Thyroid gland (tissue), 4 donors: Measurements from ENCODE around the gene CRIM1. TPM values are rescaled to one million over a fixed set of nuclear protein-coding genes. Genes with fewer than 3 reads are reported as not detected.

Experiments
- DNase-seq, 2 donors: peaks; one replicate each; pipeline ENCODE4 v3.0.0-alpha.2; 2019
- H3K27ac ChIP-seq, 3 donors: fragments of 200-600 bp; sonication (generic); 1 replicate in 2 of 3; 2 replicates in 1 of 3; pipeline ENCODE4 v1.5.1; 2016 to 2019; ENCODE audit warnings: mild to moderate bottlenecking in 1 of 3, moderate library complexity in 1 of 3
- H3K27me3 ChIP-seq: fragments of 200-600 bp; sonication (generic); one replicate; pipeline ENCODE4 v1.5.1; 2019
- H3K36me3 ChIP-seq, 2 donors: fragments of 200-600 bp; sonication (generic); one replicate each; pipeline ENCODE4 v1.5.1; 2016 to 2019
- H3K4me1 ChIP-seq, 2 donors: fragments of 200-600 bp; sonication (generic); one replicate each; pipeline ENCODE4 v1.5.1; 2017 to 2019
- H3K4me3 ChIP-seq, 3 donors: fragments of 200-600 bp; sonication (generic); replicated peaks in 1 of 3; 1 replicate in 2 of 3; 2 replicates in 1 of 3; pipeline ENCODE4 v1.5.1; 2016; ENCODE audit warnings: mild to moderate bottlenecking in 1 of 3
- H3K9me3 ChIP-seq: fragments of 200-600 bp; sonication (generic); one replicate; pipeline ENCODE4 v1.5.1; 2017
- POLR2A ChIP-seq, 2 donors: fragments of 450-650 bp; IDR thresholded peaks; one replicate each; pipeline ENCODE4 v1.6.1; 2017; ENCODE audit warnings: antibody characterized with exemption in 2 of 2, mild to moderate bottlenecking in 2 of 2, moderate library complexity in 1 of 2
- whole genome bisulfite sequencing, 2 donors: methylation state at CpG; one replicate each; pipeline ENCODE4 v1.1.5; 2017; 5-methylcytosine and 5-hydroxymethylcytosine counted together
- intact Hi-C: fragments of 100-400 bp; cut with DNase I; formaldehyde crosslinking; loops from one replicate; pipeline ENCODE4 v1.15.1; 2023
- total RNA-seq, 4 donors: library from RNA; depleted of rRNA; stranded (reverse); fragments of >200 nt; gene quantifications; one replicate each; pipeline ENCODE4 v1.2.3, GENCODE V29; 2016
- TF ChIP-seq, protein P1 (sequence below), 6 experiments: fragments of 200-600 bp in 3 of 6; fragments of 450-650 bp in 3 of 6; sonication (generic) in 3 of 6; IDR thresholded peaks; one replicate each; pipeline ENCODE4 v1.5.1; 2016 to 2019; ENCODE audit warnings: antibody characterized with exemption in 6 of 6, mild to moderate bottlenecking in 2 of 6, inconsistent platforms in 1 of 6, moderate library complexity in 1 of 6

CRIM1 gene
- total RNA-seq, 4 donors from 2014 or later = 49.5 to 104 (median 71.5) TPM

- TF ChIP-seq POLR2A (IDR thresholded peaks at IDR 0.05) = no peak
- TF ChIP-seq, protein P1, sequence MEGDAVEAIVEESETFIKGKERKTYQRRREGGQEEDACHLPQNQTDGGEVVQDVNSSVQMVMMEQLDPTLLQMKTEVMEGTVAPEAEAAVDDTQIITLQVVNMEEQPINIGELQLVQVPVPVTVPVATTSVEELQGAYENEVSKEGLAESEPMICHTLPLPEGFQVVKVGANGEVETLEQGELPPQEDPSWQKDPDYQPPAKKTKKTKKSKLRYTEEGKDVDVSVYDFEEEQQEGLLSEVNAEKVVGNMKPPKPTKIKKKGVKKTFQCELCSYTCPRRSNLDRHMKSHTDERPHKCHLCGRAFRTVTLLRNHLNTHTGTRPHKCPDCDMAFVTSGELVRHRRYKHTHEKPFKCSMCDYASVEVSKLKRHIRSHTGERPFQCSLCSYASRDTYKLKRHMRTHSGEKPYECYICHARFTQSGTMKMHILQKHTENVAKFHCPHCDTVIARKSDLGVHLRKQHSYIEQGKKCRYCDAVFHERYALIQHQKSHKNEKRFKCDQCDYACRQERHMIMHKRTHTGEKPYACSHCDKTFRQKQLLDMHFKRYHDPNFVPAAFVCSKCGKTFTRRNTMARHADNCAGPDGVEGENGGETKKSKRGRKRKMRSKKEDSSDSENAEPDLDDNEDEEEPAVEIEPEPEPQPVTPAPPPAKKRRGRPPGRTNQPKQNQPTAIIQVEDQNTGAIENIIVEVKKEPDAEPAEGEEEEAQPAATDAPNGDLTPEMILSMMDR (IDR thresholded peaks at IDR 0.05) = no peak
- no peaks in the 10 kb centered on the region for H3K4me1 ChIP-seq
- peaks cover 7 to 42% of the 10 kb centered on the region in 2 donors for H3K36me3 ChIP-seq
- intact Hi-C loops = no loop called here
- WGBS, 2 donors = 92 to 99% methylated on average over 3 of the region's 3 CpGs
- no peak overlapping the region for H3K27ac ChIP-seq
- no peaks in the 10 kb centered on the region for H3K27me3 ChIP-seq
- H3K4me3 ChIP-seq = no peak overlapping the region
- no peaks in the 10 kb centered on the region for H3K9me3 ChIP-seq
- DNase-seq = no peak
These were observed 192.3 kb downstream of the CRIM1 start for GRCh38 chr2:36547906-36548305.

DNA sequence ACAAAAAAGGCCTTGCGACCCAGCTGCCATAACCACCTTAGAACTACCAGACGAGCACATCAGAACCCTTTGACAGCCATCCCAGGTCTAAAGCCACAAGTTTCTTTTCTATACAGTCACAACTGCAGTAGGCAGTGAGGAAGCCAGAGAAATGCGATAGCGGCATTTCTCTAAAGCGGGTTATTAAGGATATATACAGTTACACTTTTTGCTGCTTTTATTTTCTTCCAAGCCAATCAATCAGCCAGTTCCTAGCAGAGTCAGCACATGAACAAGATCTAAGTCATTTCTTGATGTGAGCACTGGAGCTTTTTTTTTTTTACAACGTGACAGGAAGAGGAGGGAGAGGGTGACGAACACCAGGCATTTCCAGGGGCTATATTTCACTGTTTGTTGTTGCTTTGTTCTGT is 193.6 kb downstream of the CRIM1 start:
- DNase-seq = no peak
- WGBS, 2 donors = 79 to 82% methylated on average over 7 of the region's 7 CpGs
- no peaks in the 10 kb centered on the region for H3K27me3 ChIP-seq
- intact Hi-C loops = no loop called here
- H3K36me3 ChIP-seq = peaks cover 7 to 42% of the 10 kb centered on the region in 2 donors
- no peak overlapping the region for H3K27ac ChIP-seq
- H3K9me3 ChIP-seq = no peaks in the 10 kb centered on the region
- no peak overlapping the region for H3K4me3 ChIP-seq
- TF ChIP-seq, protein P1 (IDR thresholded peaks at IDR 0.05) = no peak
- no peak for TF ChIP-seq POLR2A (IDR thresholded peaks at IDR 0.05)
- H3K4me1 ChIP-seq = no peaks in the 10 kb centered on the region

DNA sequence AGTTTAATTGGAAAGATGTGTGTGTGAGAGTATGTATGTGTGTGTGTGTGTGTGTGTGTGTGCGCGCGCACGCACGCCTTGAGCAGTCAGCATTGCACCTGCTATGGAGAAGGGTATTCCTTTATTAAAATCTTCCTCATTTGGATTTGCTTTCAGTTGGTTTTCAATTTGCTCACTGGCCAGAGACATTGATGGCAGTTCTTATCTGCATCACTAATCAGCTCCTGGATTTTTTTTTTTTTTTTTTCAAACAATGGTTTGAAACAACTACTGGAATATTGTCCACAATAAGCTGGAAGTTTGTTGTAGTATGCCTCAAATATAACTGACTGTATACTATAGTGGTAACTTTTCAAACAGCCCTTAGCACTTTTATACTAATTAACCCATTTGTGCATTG is 194.4 kb downstream of the CRIM1 start:
- H3K27ac ChIP-seq = no peak overlapping the region
- H3K4me3 ChIP-seq = no peak overlapping the region
- H3K4me1 ChIP-seq = no peaks in the 10 kb centered on the region
- H3K36me3 ChIP-seq = peaks cover 7 to 40% of the 10 kb centered on the region in 2 donors
- no peak for TF ChIP-seq POLR2A (IDR thresholded peaks at IDR 0.05)
- TF ChIP-seq, protein P1 (IDR thresholded peaks at IDR 0.05) = no peak
- no peaks in the 10 kb centered on the region for H3K9me3 ChIP-seq
- 97 to 98% methylated on average over 5 of the region's 5 CpGs for WGBS, 2 donors
- no peaks in the 10 kb centered on the region for H3K27me3 ChIP-seq
- no peak for DNase-seq
- intact Hi-C loops = no loop called here

DNA sequence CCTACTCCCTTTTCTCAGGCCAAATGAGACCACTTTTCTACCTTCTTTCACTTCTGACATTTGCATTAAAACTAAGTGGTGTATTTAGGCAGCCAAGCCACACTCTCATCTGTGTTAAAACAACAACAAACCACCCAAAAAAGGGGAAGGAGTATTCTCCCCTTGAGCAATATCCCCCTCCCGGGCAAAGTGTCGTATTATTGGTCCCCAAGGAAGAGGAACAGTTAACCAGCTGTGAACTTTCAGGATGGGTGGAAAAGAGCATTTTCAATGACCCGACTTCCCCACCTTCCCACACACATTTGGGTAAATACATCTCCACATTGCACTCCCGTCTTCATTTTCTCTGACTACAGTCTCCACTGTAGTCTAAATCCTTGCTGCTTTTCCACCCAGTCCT is 198.1 kb downstream of the CRIM1 start:
- peaks cover 7 to 20% of the 10 kb centered on the region in 2 donors for H3K36me3 ChIP-seq
- TF ChIP-seq, protein P1 (IDR thresholded peaks at IDR 0.05) = no peak
- TF ChIP-seq POLR2A (IDR thresholded peaks at IDR 0.05) = no peak
- H3K4me1 ChIP-seq = no peaks in the 10 kb centered on the region
- H3K27me3 ChIP-seq = no peaks in the 10 kb centered on the region
- intact Hi-C loops = no loop called here
- WGBS, 2 donors = 53 to 68% methylated on average over 4 of the region's 4 CpGs
- DNase-seq = no peak
- no peaks in the 10 kb centered on the region for H3K9me3 ChIP-seq
- no peak overlapping the region for H3K27ac ChIP-seq
- H3K4me3 ChIP-seq = no peak overlapping the region

GRCh38 chr2:36554531-36554930 is 199.0 kb downstream of the CRIM1 start:
- H3K9me3 ChIP-seq = no peaks in the 10 kb centered on the region
- H3K27me3 ChIP-seq = no peaks in the 10 kb centered on the region
- H3K36me3 ChIP-seq = peaks cover 4 to 16% of the 10 kb centered on the region in 2 donors
- H3K4me3 ChIP-seq = no peak overlapping the region
- 95 to 96% methylated on average over 1 of the region's 1 CpG for WGBS, 2 donors
- no peak for DNase-seq
- H3K4me1 ChIP-seq = no peaks in the 10 kb centered on the region
- H3K27ac ChIP-seq = no peak overlapping the region
- TF ChIP-seq POLR2A (IDR thresholded peaks at IDR 0.05) = no peak
- TF ChIP-seq, protein P1 (IDR thresholded peaks at IDR 0.05) = no peak
- intact Hi-C loops = no loop called here
